Adrenal gland (tissue), 5 donors: ENCODE data around the gene GALE.

Experiments used
- POLR2A ChIP-seq, 2 donors: fragments of 450-650 bp; IDR thresholded peaks; one replicate each; pipeline ENCODE4 v1.6.1; 2017; ENCODE audit warnings: antibody characterized with exemption in 2 of 2, mild to moderate bottlenecking in 2 of 2, moderate library complexity in 1 of 2
- TF ChIP-seq, protein P1 (sequence below), 6 experiments: fragments of 450-650 bp in 4 of 6; fragments of 200-600 bp in 2 of 6; sonication (generic) in 1 of 6; IDR thresholded peaks; 1 replicate in 5 of 6; 2 replicates in 1 of 6; pipeline versions ENCODE4 v1.5.1 to v1.8.0; 2016 to 2021; ENCODE audit warnings: antibody characterized with exemption in 6 of 6, mild to moderate bottlenecking in 2 of 6, moderate library complexity in 1 of 6
- donor health status: DM: no; HTN: no; CAD: no.

DNA sequence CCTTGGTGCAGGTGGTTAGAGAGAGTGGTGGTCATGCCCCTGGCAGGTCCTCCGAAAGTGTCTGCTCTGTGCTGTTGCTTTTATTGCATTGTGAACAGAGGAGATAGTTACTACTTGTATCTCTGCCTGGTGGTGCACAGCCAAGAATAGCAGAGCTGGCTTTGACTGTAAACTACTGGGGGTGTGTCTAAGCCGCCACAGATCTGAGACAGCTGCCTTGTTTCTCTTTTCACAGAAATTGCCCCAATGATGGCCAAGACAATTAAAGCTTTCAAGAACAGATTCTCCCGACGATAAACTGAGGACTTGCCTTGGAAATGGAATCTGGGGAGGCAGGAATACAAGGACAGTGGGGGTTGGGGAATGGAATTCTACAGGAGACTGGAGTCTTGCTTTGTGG, 41.3 kb downstream of the GALE start:
- TF ChIP-seq, protein P1, sequence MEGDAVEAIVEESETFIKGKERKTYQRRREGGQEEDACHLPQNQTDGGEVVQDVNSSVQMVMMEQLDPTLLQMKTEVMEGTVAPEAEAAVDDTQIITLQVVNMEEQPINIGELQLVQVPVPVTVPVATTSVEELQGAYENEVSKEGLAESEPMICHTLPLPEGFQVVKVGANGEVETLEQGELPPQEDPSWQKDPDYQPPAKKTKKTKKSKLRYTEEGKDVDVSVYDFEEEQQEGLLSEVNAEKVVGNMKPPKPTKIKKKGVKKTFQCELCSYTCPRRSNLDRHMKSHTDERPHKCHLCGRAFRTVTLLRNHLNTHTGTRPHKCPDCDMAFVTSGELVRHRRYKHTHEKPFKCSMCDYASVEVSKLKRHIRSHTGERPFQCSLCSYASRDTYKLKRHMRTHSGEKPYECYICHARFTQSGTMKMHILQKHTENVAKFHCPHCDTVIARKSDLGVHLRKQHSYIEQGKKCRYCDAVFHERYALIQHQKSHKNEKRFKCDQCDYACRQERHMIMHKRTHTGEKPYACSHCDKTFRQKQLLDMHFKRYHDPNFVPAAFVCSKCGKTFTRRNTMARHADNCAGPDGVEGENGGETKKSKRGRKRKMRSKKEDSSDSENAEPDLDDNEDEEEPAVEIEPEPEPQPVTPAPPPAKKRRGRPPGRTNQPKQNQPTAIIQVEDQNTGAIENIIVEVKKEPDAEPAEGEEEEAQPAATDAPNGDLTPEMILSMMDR (IDR thresholded peaks at IDR 0.05) = no peak
- TF ChIP-seq POLR2A (IDR thresholded peaks at IDR 0.05) = no peak
